ENCODE data around the gene SEC14L6. TPM values are rescaled to one million over a fixed set of nuclear protein-coding genes. Genes with fewer than 3 reads are reported as not detected.

The SEC14L6 gene
- total and polyA plus RNA-seq, 9 of the 15 experiments (the other 6 are each of a cell fraction or from before 2014, with no cell fraction given): 0.29 to 6.1 (median 1.9) TPM

DNA sequence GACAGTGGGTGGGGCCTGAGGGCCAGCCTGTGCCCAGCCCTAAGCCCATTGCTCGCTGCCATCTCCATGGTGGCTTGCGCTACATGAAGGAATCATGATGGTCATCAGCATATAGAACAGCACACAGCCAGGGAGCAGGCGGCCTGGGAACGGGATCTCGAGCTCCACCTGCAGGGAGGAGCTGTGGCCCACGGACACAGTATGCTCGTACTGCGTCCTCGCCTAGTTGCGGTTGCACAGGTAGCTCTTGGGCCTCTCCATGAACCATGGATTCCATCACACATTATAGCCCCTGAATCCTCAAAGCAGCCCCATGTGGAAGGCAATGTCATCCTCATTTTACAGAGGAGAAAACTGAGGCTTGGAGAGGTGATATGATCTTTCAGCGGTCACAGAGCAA, 56.1 kb downstream of the SEC14L6 start:
- peak; percentile 82 for FAIRE-seq
- no peaks in the 10 kb centered on the region for H3K9me1 ChIP-seq (ENCODE audit: control insufficient read depth, insufficient read depth, low read length)
- BruUV-seq (replicated peaks): no TSS peak
- H3K79me2 ChIP-seq (ENCODE audit: control insufficient read depth, insufficient read depth, low read length): no peaks in the 10 kb centered on the region
- CTCF ChIA-PET (ENCODE audit: low intra/inter-chr PET ratio): no interaction called here
- no peak overlapping the region for H3K27ac ChIP-seq (ENCODE audit: extremely low read depth, low read depth, low read length)
- intact Hi-C loops (cut with micrococcal nuclease) (no loop called here), in situ Hi-C loops (cut with MboI) (loop anchor here (5.0 to 25.0 kb wide), 2 partner anchors 208 to 378 kb away; no protein-coding TSS in a partner anchor)
- WGBS (ENCODE audit: insufficient coverage, low coverage, missing lambda C conversion rate): 3% methylated on average over 5 of the region's 11 CpGs
- H3K4me3 ChIP-seq: no peak overlapping the region
- H3K9me3 ChIP-seq (replicated peaks; ENCODE audit: control insufficient read depth, insufficient read depth, low read depth, low read length): no peaks in the 10 kb centered on the region
- ATAC-seq: peak; percentile 90
- POLR2A ChIA-PET: interaction anchor here (0.6 to 1.2 kb wide), 2 partner anchors 11 to 92 kb away, joined by 3 read pairs; no protein-coding TSS in a partner anchor
- 0 out of 4 replicates have a peak overlapping the region, but pooled peaks of 1 of the 2 experiments have one; percentile 15 for H3K9ac ChIP-seq (ENCODE audit: insufficient read depth in 1 of 2, low read depth in 2 of 2, low read length in 2 of 2)
- peak; percentile 35 to 56 (median 48) for DNase-seq (ENCODE audit: extremely low read depth in 1 of 4, low spot score in 3 of 4)
- H3K36me3 ChIP-seq (ENCODE audit: control insufficient read depth, insufficient read depth, low read length): no peaks in the 10 kb centered on the region
- H3K4me2 ChIP-seq (ENCODE audit: insufficient read depth, low read length): peak overlapping the region; percentile 18; the same call in 1 of the 2 replicates
- peaks cover 4 to 42% of the 10 kb centered on the region in 2 experiments; a peak in 3 of 5 replicates for H3K27me3 ChIP-seq (ENCODE audit: control insufficient read depth in 2 of 2, insufficient read depth in 2 of 2, low read length in 2 of 2)
- peaks cover 3 to 5% of the 10 kb centered on the region in 2 experiments; a peak in 4 of 5 replicates for H3K4me1 ChIP-seq (replicated peaks in 1 of 2; ENCODE audit: control insufficient read depth in 2 of 2, insufficient read depth in 2 of 2, low read length in 2 of 2)
- no peak overlapping the region for H2AFZ ChIP-seq (ENCODE audit: low read depth, low read length)
- H4K20me1 ChIP-seq (replicated peaks; ENCODE audit: control insufficient read depth, insufficient read depth, low read length): no peaks in the 10 kb centered on the region; the same call in 1 of the 2 replicates
- TF ChIP-seq, protein P1, sequence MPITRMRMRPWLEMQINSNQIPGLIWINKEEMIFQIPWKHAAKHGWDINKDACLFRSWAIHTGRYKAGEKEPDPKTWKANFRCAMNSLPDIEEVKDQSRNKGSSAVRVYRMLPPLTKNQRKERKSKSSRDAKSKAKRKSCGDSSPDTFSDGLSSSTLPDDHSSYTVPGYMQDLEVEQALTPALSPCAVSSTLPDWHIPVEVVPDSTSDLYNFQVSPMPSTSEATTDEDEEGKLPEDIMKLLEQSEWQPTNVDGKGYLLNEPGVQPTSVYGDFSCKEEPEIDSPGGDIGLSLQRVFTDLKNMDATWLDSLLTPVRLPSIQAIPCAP (CRISPR knock-in tag; IDR thresholded peaks at IDR 0.05; ENCODE audit: borderline replicate concordance): no peak
- TF ChIP-seq ZNF146 (CRISPR knock-in tag; IDR thresholded peaks at IDR 0.05; ENCODE audit: unreplicated experiment): no peak
- no peak for TF ChIP-seq HNRNPK (IDR thresholded peaks at IDR 0.05; ENCODE audit: low read depth, low read length, poor library complexity, severe bottlenecking)
- no peak for TF ChIP-seq TGIF2 (CRISPR knock-in tag; IDR thresholded peaks at IDR 0.05)
- TF ChIP-seq, protein P2, sequence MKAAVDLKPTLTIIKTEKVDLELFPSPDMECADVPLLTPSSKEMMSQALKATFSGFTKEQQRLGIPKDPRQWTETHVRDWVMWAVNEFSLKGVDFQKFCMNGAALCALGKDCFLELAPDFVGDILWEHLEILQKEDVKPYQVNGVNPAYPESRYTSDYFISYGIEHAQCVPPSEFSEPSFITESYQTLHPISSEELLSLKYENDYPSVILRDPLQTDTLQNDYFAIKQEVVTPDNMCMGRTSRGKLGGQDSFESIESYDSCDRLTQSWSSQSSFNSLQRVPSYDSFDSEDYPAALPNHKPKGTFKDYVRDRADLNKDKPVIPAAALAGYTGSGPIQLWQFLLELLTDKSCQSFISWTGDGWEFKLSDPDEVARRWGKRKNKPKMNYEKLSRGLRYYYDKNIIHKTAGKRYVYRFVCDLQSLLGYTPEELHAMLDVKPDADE (conservative IDR thresholded peaks at IDR 0.05; ENCODE audit: control insufficient read depth, low read depth, low read length): no peak
- TF ChIP-seq MYBL2 (IDR thresholded peaks at IDR 0.05; ENCODE audit: low read depth): no peak
- TF ChIP-seq MYBL2 (CRISPR knock-in tag; IDR thresholded peaks at IDR 0.05; ENCODE audit: borderline replicate concordance): no peak
- TF ChIP-seq RBFOX2 (IDR thresholded peaks at IDR 0.05; ENCODE audit: low read depth, low read length): no peak
- no peak for TF ChIP-seq ETS2 (tag; IDR thresholded peaks at IDR 0.05; ENCODE audit: borderline replicate concordance, poor library complexity, severe bottlenecking)
- TF ChIP-seq SMC3 (conservative IDR thresholded peaks at IDR 0.05; ENCODE audit: insufficient read depth, low read depth, low read length): peak; percentile 54; the same call in 1 of the 2 replicates
- no peak for TF ChIP-seq ZNF79 (CRISPR knock-in tag; IDR thresholded peaks at IDR 0.05; ENCODE audit: low read depth)
- TF ChIP-seq NFATC3 (IDR thresholded peaks at IDR 0.05): no peak
- TF ChIP-seq, protein P3, sequence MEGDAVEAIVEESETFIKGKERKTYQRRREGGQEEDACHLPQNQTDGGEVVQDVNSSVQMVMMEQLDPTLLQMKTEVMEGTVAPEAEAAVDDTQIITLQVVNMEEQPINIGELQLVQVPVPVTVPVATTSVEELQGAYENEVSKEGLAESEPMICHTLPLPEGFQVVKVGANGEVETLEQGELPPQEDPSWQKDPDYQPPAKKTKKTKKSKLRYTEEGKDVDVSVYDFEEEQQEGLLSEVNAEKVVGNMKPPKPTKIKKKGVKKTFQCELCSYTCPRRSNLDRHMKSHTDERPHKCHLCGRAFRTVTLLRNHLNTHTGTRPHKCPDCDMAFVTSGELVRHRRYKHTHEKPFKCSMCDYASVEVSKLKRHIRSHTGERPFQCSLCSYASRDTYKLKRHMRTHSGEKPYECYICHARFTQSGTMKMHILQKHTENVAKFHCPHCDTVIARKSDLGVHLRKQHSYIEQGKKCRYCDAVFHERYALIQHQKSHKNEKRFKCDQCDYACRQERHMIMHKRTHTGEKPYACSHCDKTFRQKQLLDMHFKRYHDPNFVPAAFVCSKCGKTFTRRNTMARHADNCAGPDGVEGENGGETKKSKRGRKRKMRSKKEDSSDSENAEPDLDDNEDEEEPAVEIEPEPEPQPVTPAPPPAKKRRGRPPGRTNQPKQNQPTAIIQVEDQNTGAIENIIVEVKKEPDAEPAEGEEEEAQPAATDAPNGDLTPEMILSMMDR (IDR thresholded peaks at IDR 0.05 in 2 of 3, conservative IDR thresholded peaks at IDR 0.05 in 1 of 3; ENCODE audit: insufficient read depth in 2 of 3, low read depth in 1 of 3, low read length in 3 of 3): peak; percentile 51 to 66 (median 62)
- no peak for TF ChIP-seq ZNF57 (CRISPR knock-in tag; IDR thresholded peaks at IDR 0.05)
- TF ChIP-seq ZNF212 (CRISPR knock-in tag; IDR thresholded peaks at IDR 0.05): no peak
